ENCODE data around the gene SCRN1.

DNA sequence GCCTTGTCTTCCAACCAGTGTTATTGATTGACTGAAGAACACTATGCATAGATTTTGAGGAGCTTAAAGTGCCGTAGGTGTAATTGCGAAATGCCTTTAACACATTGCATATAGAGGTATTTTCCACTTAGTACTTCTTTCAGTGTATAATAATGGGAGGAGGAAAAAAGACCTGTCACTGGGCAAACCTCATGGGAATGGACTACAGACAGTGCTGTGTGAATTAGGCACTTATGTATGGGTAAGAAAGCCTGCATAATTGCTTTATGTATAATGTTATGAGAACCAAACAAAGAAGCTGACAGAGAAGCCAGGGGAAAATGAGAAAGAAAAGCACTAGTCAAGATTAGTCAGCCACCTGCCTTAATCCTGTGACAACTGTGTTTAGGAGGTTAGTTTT, 12.4 kb upstream of the SCRN1 start:
- TF ChIP-seq, protein P1, sequence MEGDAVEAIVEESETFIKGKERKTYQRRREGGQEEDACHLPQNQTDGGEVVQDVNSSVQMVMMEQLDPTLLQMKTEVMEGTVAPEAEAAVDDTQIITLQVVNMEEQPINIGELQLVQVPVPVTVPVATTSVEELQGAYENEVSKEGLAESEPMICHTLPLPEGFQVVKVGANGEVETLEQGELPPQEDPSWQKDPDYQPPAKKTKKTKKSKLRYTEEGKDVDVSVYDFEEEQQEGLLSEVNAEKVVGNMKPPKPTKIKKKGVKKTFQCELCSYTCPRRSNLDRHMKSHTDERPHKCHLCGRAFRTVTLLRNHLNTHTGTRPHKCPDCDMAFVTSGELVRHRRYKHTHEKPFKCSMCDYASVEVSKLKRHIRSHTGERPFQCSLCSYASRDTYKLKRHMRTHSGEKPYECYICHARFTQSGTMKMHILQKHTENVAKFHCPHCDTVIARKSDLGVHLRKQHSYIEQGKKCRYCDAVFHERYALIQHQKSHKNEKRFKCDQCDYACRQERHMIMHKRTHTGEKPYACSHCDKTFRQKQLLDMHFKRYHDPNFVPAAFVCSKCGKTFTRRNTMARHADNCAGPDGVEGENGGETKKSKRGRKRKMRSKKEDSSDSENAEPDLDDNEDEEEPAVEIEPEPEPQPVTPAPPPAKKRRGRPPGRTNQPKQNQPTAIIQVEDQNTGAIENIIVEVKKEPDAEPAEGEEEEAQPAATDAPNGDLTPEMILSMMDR (conservative IDR thresholded peaks at IDR 0.05; ENCODE audit: low read length): no peak
- no peak for TF ChIP-seq EZH2phosphoT487 (IDR thresholded peaks at IDR 0.05; ENCODE audit: borderline replicate concordance, low read depth, low read length)

All from OCI-LY7 (cell line).